ENCODE measurements around the gene ADCY2. TPM values are rescaled to one million over a fixed set of nuclear protein-coding genes. Genes with fewer than 3 reads are reported as not detected.

Gene ADCY2
- total RNA-seq, 1 donor from 2014 or later: not detected

DNA sequence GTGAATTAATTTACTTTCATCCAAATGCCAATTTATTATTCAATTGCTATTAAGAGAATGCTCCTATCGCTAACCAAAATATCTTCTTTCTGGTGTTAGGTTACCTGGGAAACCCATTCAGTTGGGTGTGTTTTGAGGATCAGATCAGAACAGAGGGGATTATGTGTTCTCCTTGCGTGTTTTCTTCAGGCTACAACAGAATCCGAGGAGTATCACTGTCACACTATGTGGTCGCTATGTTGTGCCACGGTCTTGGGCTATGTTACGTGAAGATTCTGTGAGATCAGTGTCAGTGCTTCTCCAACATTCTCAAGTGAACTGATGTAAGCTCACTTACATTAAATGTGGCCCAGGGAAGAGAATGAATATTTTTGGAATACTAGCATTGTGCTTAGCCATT lies 39.0 kb downstream of the ADCY2 start:
- no peak for DNase-seq (ENCODE audit: low spot score)
- no peaks in the 10 kb centered on the region for H3K4me1 Mint-ChIP-seq (ENCODE audit: low read depth)
- H3K27ac Mint-ChIP-seq: no peak overlapping the region
- H3K36me3 Mint-ChIP-seq (ENCODE audit: low read depth): no peaks in the 10 kb centered on the region
- peaks cover 7% of the 10 kb centered on the region for H3K9me3 Mint-ChIP-seq
- H3K4me3 Mint-ChIP-seq: no peak overlapping the region
- H3K27me3 Mint-ChIP-seq (ENCODE audit: insufficient read depth): no peaks in the 10 kb centered on the region
- intact Hi-C loops (cut with micrococcal nuclease): no loop called here

DNA sequence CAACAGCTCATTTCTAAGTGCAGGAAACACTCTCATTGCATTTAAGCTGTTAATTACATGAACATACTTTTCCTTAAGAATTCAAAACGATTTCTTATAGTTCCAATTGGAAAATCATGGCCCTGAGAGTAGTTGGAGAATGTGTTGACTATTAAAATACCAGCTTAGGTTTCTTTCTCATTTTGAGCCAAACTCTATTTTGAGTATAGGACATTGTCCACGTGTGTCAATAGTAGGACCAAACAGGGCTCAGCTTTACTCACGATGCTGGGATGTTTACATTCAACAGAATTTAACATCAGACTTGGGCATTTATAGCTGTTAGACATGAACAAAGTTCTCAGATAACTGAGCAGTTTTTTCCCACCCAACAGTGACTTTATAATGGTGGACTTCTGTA lies 39.6 kb downstream of the ADCY2 start:
- intact Hi-C loops (cut with micrococcal nuclease): no loop called here
- Mint-ChIP-seq H3K27ac (no peak overlapping the region), H3K4me3 (no peak overlapping the region), H3K27me3 (ENCODE audit: insufficient read depth) (no peaks in the 10 kb centered on the region), H3K4me1 (ENCODE audit: low read depth) (no peaks in the 10 kb centered on the region), H3K36me3 (ENCODE audit: low read depth) (no peaks in the 10 kb centered on the region), H3K9me3 (peaks cover 7% of the 10 kb centered on the region)
- no peak for DNase-seq (ENCODE audit: low spot score)

DNA sequence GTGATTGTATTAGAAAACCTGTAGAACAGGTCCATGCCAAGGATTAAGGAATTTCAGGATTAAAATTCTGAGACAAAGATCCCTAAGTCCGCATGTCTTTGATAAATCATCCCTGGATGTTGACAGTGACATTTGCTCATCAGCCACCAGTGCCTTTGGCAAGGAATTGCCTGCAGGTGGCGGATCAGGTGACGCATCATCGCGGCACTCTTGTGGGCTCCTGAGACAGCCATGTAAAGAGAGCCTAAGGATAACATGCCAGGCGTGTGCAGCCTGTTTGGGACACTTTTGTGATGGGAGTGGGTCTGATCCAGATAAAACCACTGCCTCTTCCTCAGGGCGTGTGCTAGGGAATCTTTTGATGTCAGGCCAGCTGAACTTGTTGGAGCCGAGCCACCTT lies 40.6 kb downstream of the ADCY2 start:
- H3K9me3 Mint-ChIP-seq: peaks cover 7% of the 10 kb centered on the region
- intact Hi-C loops (cut with micrococcal nuclease): no loop called here
- H3K4me1 Mint-ChIP-seq (ENCODE audit: low read depth): no peaks in the 10 kb centered on the region
- no peaks in the 10 kb centered on the region for H3K27me3 Mint-ChIP-seq (ENCODE audit: insufficient read depth)
- H3K27ac Mint-ChIP-seq: no peak overlapping the region
- DNase-seq (ENCODE audit: low spot score): no peak
- no peak overlapping the region for H3K4me3 Mint-ChIP-seq
- H3K36me3 Mint-ChIP-seq (ENCODE audit: low read depth): no peaks in the 10 kb centered on the region

DNA sequence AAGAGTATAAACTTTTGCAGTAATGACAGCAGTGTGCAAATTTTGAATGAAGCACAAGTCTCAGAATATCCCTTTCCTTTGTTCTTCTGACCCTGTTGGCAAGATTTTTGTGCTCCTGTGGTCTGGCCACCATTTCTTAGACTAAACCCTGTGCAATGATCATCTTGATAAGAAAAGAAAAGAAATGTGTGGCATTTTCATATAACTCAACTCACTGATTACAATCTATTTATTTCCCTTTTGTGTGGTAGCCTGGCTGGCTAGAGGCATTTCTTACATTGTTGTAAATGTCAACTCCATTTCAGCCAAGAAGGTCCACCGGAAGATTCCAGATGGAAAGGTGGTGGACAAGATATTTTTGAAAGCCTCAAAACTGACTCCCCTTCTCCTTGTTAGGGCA lies 41.9 kb downstream of the ADCY2 start:
- Mint-ChIP-seq H3K4me1 (ENCODE audit: low read depth) (no peaks in the 10 kb centered on the region), H3K27ac (no peak overlapping the region), H3K27me3 (ENCODE audit: insufficient read depth) (no peaks in the 10 kb centered on the region), H3K9me3 (peaks cover 7% of the 10 kb centered on the region), H3K36me3 (ENCODE audit: low read depth) (no peaks in the 10 kb centered on the region), H3K4me3 (no peak overlapping the region)
- intact Hi-C loops (cut with micrococcal nuclease): no loop called here
- no peak for DNase-seq (ENCODE audit: low spot score)

DNA sequence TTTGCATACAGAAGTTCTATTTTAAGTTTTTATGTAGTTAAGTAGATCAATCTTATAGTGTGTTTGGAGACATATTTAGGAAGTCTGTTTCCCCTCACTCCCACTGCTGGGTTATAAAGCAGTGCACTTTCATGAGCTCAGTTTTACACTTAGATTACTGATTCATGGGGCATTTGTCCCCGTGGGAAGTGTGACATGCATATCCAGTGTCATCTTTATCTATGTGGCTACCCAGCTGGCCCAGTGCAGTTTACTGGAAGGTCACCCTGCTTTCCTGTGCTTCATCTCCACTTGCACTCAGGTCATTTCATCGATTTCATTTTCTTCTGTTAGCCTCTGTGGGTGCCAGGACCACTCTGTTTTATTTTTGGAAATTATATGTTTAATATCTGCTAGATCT lies 49.1 kb downstream of the ADCY2 start:
- no peaks in the 10 kb centered on the region for H3K36me3 Mint-ChIP-seq (ENCODE audit: low read depth)
- H3K4me1 Mint-ChIP-seq (ENCODE audit: low read depth): no peaks in the 10 kb centered on the region
- no peak overlapping the region for H3K4me3 Mint-ChIP-seq
- H3K27me3 Mint-ChIP-seq (ENCODE audit: insufficient read depth): no peaks in the 10 kb centered on the region
- H3K27ac Mint-ChIP-seq: no peak overlapping the region
- intact Hi-C loops (cut with micrococcal nuclease): no loop called here
- no peak for DNase-seq (ENCODE audit: low spot score)
- H3K9me3 Mint-ChIP-seq: no peaks in the 10 kb centered on the region

DNA sequence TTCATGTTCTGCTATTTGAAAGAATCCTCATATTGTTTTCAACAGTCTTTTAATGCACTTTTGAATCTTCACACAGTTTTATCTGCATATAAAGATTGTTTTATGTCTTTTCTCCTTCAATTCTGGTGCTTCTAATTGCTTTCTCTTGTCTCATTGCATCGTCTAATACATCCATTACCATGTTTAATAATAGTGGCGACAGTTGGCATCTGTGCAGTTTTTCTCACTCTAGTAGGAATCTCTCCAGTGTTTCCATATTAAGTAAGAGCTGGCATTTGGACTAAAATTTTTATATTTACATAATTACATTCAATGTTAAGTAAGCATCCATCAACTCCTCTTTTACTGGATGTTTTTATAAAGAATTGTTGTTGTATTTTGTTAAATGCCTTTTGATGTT lies 49.9 kb downstream of the ADCY2 start:
- H3K27ac Mint-ChIP-seq: no peak overlapping the region
- no peaks in the 10 kb centered on the region for H3K27me3 Mint-ChIP-seq (ENCODE audit: insufficient read depth)
- no peaks in the 10 kb centered on the region for H3K36me3 Mint-ChIP-seq (ENCODE audit: low read depth)
- H3K4me1 Mint-ChIP-seq (ENCODE audit: low read depth): no peaks in the 10 kb centered on the region
- no peak overlapping the region for H3K4me3 Mint-ChIP-seq
- intact Hi-C loops (cut with micrococcal nuclease): no loop called here
- no peak for DNase-seq (ENCODE audit: low spot score)
- H3K9me3 Mint-ChIP-seq: no peaks in the 10 kb centered on the region

DNA sequence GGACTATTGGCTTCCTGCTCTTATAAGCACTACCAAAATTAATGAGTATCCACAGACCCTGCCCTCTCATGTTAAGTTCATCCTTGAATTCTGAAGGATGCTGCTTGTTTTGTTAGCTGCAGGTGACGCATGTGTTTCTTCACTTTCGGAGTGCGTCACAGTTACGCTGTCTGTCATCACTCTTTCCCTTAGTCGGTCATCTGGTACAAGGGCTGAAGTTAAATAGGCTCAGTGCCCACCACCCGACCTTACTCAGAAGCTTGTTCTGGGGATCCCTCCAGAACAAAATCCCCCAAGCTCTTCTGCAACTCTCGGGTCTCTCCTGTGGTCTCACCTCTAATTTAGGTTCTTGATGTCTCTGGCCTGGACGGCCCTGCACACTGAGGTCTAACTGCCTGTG lies 51.0 kb downstream of the ADCY2 start:
- DNase-seq (ENCODE audit: low spot score): no peak
- H3K27me3 Mint-ChIP-seq (ENCODE audit: insufficient read depth): no peaks in the 10 kb centered on the region
- no peaks in the 10 kb centered on the region for H3K36me3 Mint-ChIP-seq (ENCODE audit: low read depth)
- intact Hi-C loops (cut with micrococcal nuclease): no loop called here
- no peaks in the 10 kb centered on the region for H3K4me1 Mint-ChIP-seq (ENCODE audit: low read depth)
- no peak overlapping the region for H3K4me3 Mint-ChIP-seq
- H3K9me3 Mint-ChIP-seq: no peaks in the 10 kb centered on the region
- H3K27ac Mint-ChIP-seq: no peak overlapping the region

DNA sequence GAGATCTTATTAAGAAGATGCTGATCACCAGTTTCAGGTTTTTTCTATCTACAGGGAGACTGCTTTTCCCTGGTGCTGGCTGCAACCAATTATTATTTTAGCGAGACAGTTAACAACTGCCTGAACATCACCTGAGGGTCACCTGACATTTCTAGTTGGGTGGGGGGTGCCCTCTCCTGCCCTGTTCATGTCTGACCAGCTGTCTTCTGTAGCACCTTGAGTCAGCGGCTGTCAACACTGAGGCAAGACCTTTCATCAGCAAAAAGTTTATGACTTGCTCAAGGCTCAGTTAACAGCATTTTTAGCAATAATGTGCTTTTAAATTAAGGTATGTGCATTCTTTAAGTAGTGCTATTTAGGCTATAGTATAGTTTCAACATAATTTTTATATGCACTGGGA lies 58.0 kb downstream of the ADCY2 start:
- no peak for DNase-seq (ENCODE audit: low spot score)
- H3K4me1 Mint-ChIP-seq (ENCODE audit: low read depth): no peaks in the 10 kb centered on the region
- H3K4me3 Mint-ChIP-seq: no peak overlapping the region
- intact Hi-C loops (cut with micrococcal nuclease): no loop called here
- no peaks in the 10 kb centered on the region for H3K9me3 Mint-ChIP-seq
- no peaks in the 10 kb centered on the region for H3K27me3 Mint-ChIP-seq (ENCODE audit: insufficient read depth)
- H3K27ac Mint-ChIP-seq: no peak overlapping the region
- H3K36me3 Mint-ChIP-seq (ENCODE audit: low read depth): no peaks in the 10 kb centered on the region

DNA sequence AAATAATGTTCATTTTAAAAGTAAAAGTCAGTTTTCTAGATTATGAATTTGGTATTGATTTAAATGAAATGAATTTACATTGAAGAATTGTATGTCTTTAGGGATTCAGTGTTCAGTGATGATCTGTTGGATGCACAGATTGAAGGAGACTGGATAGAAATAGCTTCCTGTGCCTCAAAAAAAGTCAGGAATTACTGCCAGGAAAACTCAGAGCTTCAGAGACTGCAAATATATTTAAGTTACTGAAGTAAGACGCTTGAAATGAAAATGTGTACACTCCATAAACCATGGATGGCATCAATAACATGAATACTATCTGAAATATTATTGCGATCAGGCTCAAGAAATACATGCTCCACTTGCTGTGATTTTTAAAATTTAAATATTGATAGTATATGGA lies 60.3 kb downstream of the ADCY2 start:
- no peaks in the 10 kb centered on the region for H3K36me3 Mint-ChIP-seq (ENCODE audit: low read depth)
- no peak overlapping the region for H3K4me3 Mint-ChIP-seq
- no peak overlapping the region for H3K27ac Mint-ChIP-seq
- DNase-seq (ENCODE audit: low spot score): no peak
- intact Hi-C loops (cut with micrococcal nuclease): no loop called here
- no peaks in the 10 kb centered on the region for H3K27me3 Mint-ChIP-seq (ENCODE audit: insufficient read depth)
- no peaks in the 10 kb centered on the region for H3K4me1 Mint-ChIP-seq (ENCODE audit: low read depth)
- no peaks in the 10 kb centered on the region for H3K9me3 Mint-ChIP-seq

DNA sequence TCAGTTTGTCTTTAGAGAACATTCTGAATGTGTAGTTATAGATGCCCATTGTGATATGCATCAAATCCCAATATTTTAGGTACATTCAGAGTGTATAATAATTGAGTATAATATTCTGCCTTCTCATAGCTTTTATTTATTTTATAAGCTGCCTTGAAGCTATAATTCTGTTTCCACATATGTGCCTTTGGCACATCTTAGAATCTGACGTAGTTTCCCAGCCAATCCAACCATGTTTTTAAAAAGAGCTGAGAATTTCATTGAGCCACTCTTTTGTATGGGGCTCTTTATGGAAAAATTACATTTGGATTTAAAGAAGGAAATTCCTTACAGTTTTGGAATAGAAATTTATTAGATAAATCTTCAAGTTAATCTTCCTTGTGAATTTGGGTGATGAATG lies 65.4 kb downstream of the ADCY2 start:
- Mint-ChIP-seq H3K9me3 (no peaks in the 10 kb centered on the region), H3K4me3 (no peak overlapping the region), H3K27me3 (ENCODE audit: insufficient read depth) (no peaks in the 10 kb centered on the region), H3K27ac (no peak overlapping the region), H3K4me1 (ENCODE audit: low read depth) (no peaks in the 10 kb centered on the region), H3K36me3 (ENCODE audit: low read depth) (no peaks in the 10 kb centered on the region)
- intact Hi-C loops (cut with micrococcal nuclease): no loop called here
- DNase-seq (ENCODE audit: low spot score): no peak

DNA sequence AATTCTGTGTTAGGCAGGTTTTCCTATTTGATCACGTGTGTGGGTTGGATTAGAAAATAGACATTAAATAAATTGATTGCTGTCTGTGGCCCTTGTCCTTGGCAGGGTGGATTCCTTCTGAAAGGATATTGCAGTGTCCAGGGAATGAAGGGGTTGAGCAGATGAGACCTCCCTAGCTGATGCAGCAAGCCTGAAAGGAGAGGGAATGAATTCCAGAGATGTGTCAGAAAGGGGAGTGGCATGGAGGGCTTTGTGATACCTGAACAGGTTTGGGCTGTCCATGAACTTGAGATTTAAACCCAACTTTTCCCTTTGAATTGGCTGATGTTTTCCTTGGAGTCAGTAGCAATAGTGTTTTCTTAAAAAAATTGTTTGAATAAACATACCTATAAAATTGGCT lies 66.8 kb downstream of the ADCY2 start:
- Mint-ChIP-seq H3K4me1 (ENCODE audit: low read depth) (no peaks in the 10 kb centered on the region), H3K27me3 (ENCODE audit: insufficient read depth) (no peaks in the 10 kb centered on the region), H3K9me3 (no peaks in the 10 kb centered on the region), H3K36me3 (ENCODE audit: low read depth) (no peaks in the 10 kb centered on the region), H3K4me3 (no peak overlapping the region), H3K27ac (no peak overlapping the region)
- intact Hi-C loops (cut with micrococcal nuclease): no loop called here
- DNase-seq (ENCODE audit: low spot score): no peak

DNA sequence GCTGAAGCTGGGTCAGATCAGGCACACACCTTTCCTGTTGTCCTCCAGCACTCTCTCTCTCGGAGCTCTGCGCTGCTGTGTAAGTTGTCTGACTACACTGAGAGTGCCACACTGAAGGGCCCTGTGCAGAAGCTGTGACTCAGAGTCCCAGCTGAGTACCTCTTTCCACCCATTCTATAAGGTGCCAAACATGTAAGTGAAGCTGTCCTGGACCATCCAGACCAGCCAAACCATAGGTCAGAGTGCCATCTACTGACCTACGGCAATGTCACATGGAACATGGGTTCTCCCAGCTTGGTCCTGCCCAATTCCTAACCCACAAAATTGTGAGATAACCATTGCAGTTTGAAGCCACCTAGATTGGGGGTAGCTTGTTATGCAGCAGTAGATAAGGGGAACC lies 68.2 kb downstream of the ADCY2 start:
- H3K4me3 Mint-ChIP-seq: no peak overlapping the region
- no peaks in the 10 kb centered on the region for H3K27me3 Mint-ChIP-seq (ENCODE audit: insufficient read depth)
- intact Hi-C loops (cut with micrococcal nuclease): no loop called here
- H3K27ac Mint-ChIP-seq: no peak overlapping the region
- H3K9me3 Mint-ChIP-seq: no peaks in the 10 kb centered on the region
- no peak for DNase-seq (ENCODE audit: low spot score)
- H3K4me1 Mint-ChIP-seq (ENCODE audit: low read depth): no peaks in the 10 kb centered on the region
- H3K36me3 Mint-ChIP-seq (ENCODE audit: low read depth): no peaks in the 10 kb centered on the region

DNA sequence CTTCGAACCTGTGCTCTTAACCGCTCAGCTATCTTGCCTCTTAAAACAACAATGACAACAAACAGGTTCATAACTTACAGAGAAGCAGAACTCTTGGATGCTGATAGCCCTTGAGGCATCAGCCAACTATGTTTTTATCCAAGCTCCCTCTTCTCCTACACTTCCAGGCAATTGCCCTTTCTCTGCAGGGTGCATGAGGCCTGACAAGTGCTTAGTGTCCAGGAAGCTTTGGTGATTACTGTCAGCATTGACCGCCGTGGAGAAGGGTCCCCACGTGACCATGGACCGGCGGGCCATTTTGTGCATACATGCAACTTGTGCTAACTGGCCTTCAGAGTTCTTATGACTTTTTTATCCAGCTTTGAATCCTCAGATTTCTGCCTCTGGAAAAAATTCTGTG lies 71.2 kb downstream of the ADCY2 start:
- Mint-ChIP-seq H3K4me3 (no peak overlapping the region), H3K9me3 (peaks cover 5% of the 10 kb centered on the region), H3K27ac (no peak overlapping the region), H3K4me1 (ENCODE audit: low read depth) (no peaks in the 10 kb centered on the region), H3K27me3 (ENCODE audit: insufficient read depth) (no peaks in the 10 kb centered on the region), H3K36me3 (ENCODE audit: low read depth) (no peaks in the 10 kb centered on the region)
- no peak for DNase-seq (ENCODE audit: low spot score)
- intact Hi-C loops (cut with micrococcal nuclease): no loop called here

DNA sequence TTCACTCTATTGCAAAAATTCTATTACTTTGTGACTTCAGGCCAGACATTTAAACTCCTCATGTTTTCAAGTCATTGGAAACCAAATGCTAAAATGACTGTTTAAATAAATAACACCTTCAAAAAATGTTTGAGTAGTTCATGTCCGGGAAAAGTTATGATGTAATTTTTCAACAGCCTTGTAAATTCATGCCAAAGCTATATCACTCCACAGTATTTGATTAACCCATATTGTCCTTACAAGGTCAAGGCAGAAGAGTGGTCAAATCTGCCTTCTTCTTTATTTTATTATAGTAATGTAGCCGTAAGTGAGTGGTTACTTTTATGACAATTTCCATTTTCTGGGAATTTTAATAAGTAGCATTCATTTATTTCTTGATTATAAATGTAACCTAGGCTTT lies 72.8 kb downstream of the ADCY2 start:
- intact Hi-C loops (cut with micrococcal nuclease): no loop called here
- no peak overlapping the region for H3K4me3 Mint-ChIP-seq
- H3K27ac Mint-ChIP-seq: no peak overlapping the region
- peaks cover 5% of the 10 kb centered on the region for H3K9me3 Mint-ChIP-seq
- no peaks in the 10 kb centered on the region for H3K36me3 Mint-ChIP-seq (ENCODE audit: low read depth)
- H3K27me3 Mint-ChIP-seq (ENCODE audit: insufficient read depth): no peaks in the 10 kb centered on the region
- no peak for DNase-seq (ENCODE audit: low spot score)
- H3K4me1 Mint-ChIP-seq (ENCODE audit: low read depth): no peaks in the 10 kb centered on the region
